ENCODE results near the gene RNF2. TPM values are rescaled to one million over a fixed set of nuclear protein-coding genes. Genes with fewer than 3 reads are reported as not detected.

RNF2 gene
- total RNA-seq, 1 experiment from 2014 or later, result 30.0 TPM

GRCh38 chr1:185039726-185040407 is 5.5 kb upstream of the RNF2 start:
- no peak for DNase-seq
- Histone ChIP-seq H3K4me3 (no peak overlapping the region), H3K27me3 (no peaks in the 10 kb centered on the region), H3K9me3 (replicated peaks) (no peaks in the 10 kb centered on the region), H3K36me3 (no peaks in the 10 kb centered on the region), H3K27ac (no peak overlapping the region), H3K4me1 (peaks cover 5% of the 10 kb centered on the region; the same call in 1 of the 2 replicates)

- Histone ChIP-seq H3K27ac (no peak overlapping the region), H3K4me1 (peaks cover 5% of the 10 kb centered on the region; the same call in 1 of the 2 replicates), H3K36me3 (no peaks in the 10 kb centered on the region), H3K27me3 (no peaks in the 10 kb centered on the region), H3K4me3 (no peak overlapping the region), H3K9me3 (replicated peaks) (no peaks in the 10 kb centered on the region)
- no peak for DNase-seq
Observed at GRCh38 chr1:185040408-185040735, 5.0 kb upstream of the RNF2 start.

- DNase-seq, result no peak
- Histone ChIP-seq H3K27ac (no peak overlapping the region), H3K27me3 (no peaks in the 10 kb centered on the region), H3K4me3 (no peak overlapping the region), H3K36me3 (no peaks in the 10 kb centered on the region), H3K9me3 (replicated peaks) (no peaks in the 10 kb centered on the region), H3K4me1 (0 out of 2 replicates have a peak, but pooled peaks cover under 1% of the 10 kb centered on the region)
Observed at GRCh38 chr1:185041742-185042141, 3.6 kb upstream of the RNF2 start.

GRCh38 chr1:185042737-185043136 is 2.6 kb upstream of the RNF2 start:
- no peak for DNase-seq
- H3K9me3 ChIP-seq (replicated peaks), result no peaks in the 10 kb centered on the region

GRCh38 chr1:185044387-185044786 is 971 bp upstream of the RNF2 start:
- H3K36me3 ChIP-seq, result no peaks in the 10 kb centered on the region
- H3K4me3 ChIP-seq, result no peak overlapping the region
- no peaks in the 10 kb centered on the region for H3K27me3 ChIP-seq
- no peak overlapping the region for H3K27ac ChIP-seq
- peaks cover 5% of the 10 kb centered on the region for H3K4me1 ChIP-seq
- no peak for DNase-seq
- no peaks in the 10 kb centered on the region for H3K9me3 ChIP-seq (replicated peaks)

More at GRCh38 chr1:185042737-185043136, 2.6 kb upstream of the RNF2 start:
- Histone ChIP-seq H3K27me3 (no peaks in the 10 kb centered on the region), H3K4me3 (no peak overlapping the region), H3K4me1 (peaks cover 2% of the 10 kb centered on the region), H3K36me3 (no peaks in the 10 kb centered on the region), H3K27ac (no peak overlapping the region)

GRCh38 chr1:185045814-185046492 is 595 bp downstream of the RNF2 start:
- Histone ChIP-seq H3K4me1 (peaks cover 5% of the 10 kb centered on the region), H3K4me3 (peak overlapping the region; percentile 80), H3K27ac (peak overlapping the region; percentile 51), H3K36me3 (no peaks in the 10 kb centered on the region), H3K9me3 (replicated peaks) (no peaks in the 10 kb centered on the region), H3K27me3 (no peaks in the 10 kb centered on the region)
- peak; percentile 36 to 51 for DNase-seq

GRCh38 chr1:185046668-185047067 is 1.3 kb downstream of the RNF2 start:
- Histone ChIP-seq H3K27me3 (no peaks in the 10 kb centered on the region), H3K9me3 (replicated peaks) (no peaks in the 10 kb centered on the region), H3K4me1 (peaks cover 5% of the 10 kb centered on the region), H3K27ac (no peak overlapping the region), H3K4me3 (peak overlapping the region; percentile 80), H3K36me3 (no peaks in the 10 kb centered on the region)
- no peak for DNase-seq

GRCh38 chr1:185049670-185050069 is 4.3 kb downstream of the RNF2 start:
- Histone ChIP-seq H3K27me3 (no peaks in the 10 kb centered on the region), H3K4me3 (no peak overlapping the region), H3K9me3 (replicated peaks) (no peaks in the 10 kb centered on the region), H3K27ac (no peak overlapping the region), H3K36me3 (no peaks in the 10 kb centered on the region), H3K4me1 (peaks cover 5% of the 10 kb centered on the region)
- no peak for DNase-seq

- DNase-seq, result peak; percentile 40 to 73
- no peaks in the 10 kb centered on the region for H3K27me3 ChIP-seq
- H3K27ac ChIP-seq, result no peak overlapping the region
- peaks cover 5% of the 10 kb centered on the region for H3K4me1 ChIP-seq
- H3K4me3 ChIP-seq, result no peak overlapping the region
- H3K9me3 ChIP-seq (replicated peaks), result no peaks in the 10 kb centered on the region
- no peaks in the 10 kb centered on the region for H3K36me3 ChIP-seq
Observed at GRCh38 chr1:185050823-185051451, 5.6 kb downstream of the RNF2 start.

- Histone ChIP-seq H3K9me3 (replicated peaks) (no peaks in the 10 kb centered on the region), H3K4me3 (no peak overlapping the region), H3K4me1 (no peaks in the 10 kb centered on the region), H3K27ac (no peak overlapping the region), H3K27me3 (no peaks in the 10 kb centered on the region), H3K36me3 (no peaks in the 10 kb centered on the region)
- no peak for DNase-seq
Observed at GRCh38 chr1:185053204-185053603, 7.8 kb downstream of the RNF2 start.

- H3K9me3 ChIP-seq (replicated peaks), result no peaks in the 10 kb centered on the region
- no peak overlapping the region for H3K27ac ChIP-seq
- no peak overlapping the region for H3K4me3 ChIP-seq
- H3K27me3 ChIP-seq, result no peaks in the 10 kb centered on the region
- H3K36me3 ChIP-seq, result no peaks in the 10 kb centered on the region
- peak in 1 of 2 experiments; percentile 20 for DNase-seq
- no peaks in the 10 kb centered on the region for H3K4me1 ChIP-seq
Observed at GRCh38 chr1:185054365-185055060, 9.2 kb downstream of the RNF2 start.

- Histone ChIP-seq H3K36me3 (no peaks in the 10 kb centered on the region), H3K9me3 (replicated peaks) (no peaks in the 10 kb centered on the region), H3K27ac (no peak overlapping the region), H3K4me1 (no peaks in the 10 kb centered on the region), H3K4me3 (no peak overlapping the region), H3K27me3 (no peaks in the 10 kb centered on the region)
- no peak for DNase-seq
Observed at GRCh38 chr1:185058110-185058509, 12.8 kb downstream of the RNF2 start.

- Histone ChIP-seq H3K27me3 (no peaks in the 10 kb centered on the region), H3K36me3 (no peaks in the 10 kb centered on the region), H3K4me1 (no peaks in the 10 kb centered on the region), H3K27ac (no peak overlapping the region), H3K4me3 (no peak overlapping the region), H3K9me3 (replicated peaks) (no peaks in the 10 kb centered on the region)
- DNase-seq, result no peak
Observed at GRCh38 chr1:185058876-185059275, 13.5 kb downstream of the RNF2 start.

- Histone ChIP-seq H3K9me3 (replicated peaks) (no peaks in the 10 kb centered on the region), H3K4me1 (no peaks in the 10 kb centered on the region), H3K36me3 (no peaks in the 10 kb centered on the region), H3K27me3 (no peaks in the 10 kb centered on the region), H3K27ac (no peak overlapping the region), H3K4me3 (no peak overlapping the region)
- no peak for DNase-seq
Observed at GRCh38 chr1:185059950-185060571, 14.7 kb downstream of the RNF2 start.
